ENCODE measurements around the gene GHR. TPM values are rescaled to one million over a fixed set of nuclear protein-coding genes. Genes with fewer than 3 reads are reported as not detected.

The GHR gene
- total RNA-seq, 1 experiment from 2014 or later, result 0.05 TPM

DNA sequence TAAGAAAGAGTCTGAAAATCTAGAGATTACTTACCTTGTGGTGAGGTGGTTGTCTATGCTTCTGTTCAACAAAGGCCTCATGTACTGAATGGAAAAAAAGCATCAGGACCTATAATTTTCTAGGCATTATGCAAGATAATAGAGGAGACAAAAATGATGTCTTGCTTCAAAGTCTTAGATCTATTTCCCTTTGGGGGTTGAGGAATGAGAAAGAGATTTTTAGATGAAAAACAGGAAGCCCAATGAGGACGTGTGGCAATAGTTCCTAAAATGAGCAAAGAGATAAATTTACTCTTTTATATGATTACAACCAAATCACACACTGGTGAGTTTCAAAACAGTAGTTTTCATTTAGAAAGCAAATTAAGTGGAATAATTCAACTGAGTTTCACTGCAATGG, 99.5 kb downstream of the GHR start:
- Histone ChIP-seq H3K9me3 (ENCODE audit: control insufficient read depth, insufficient read depth, low read depth, low read length) (no peaks in the 10 kb centered on the region), H3K27me3 (ENCODE audit: control insufficient read depth, insufficient read depth, low read length) (no peaks in the 10 kb centered on the region), H3K36me3 (ENCODE audit: control insufficient read depth, insufficient read depth, low read length) (no peaks in the 10 kb centered on the region), H3K27ac (ENCODE audit: low read length) (no peak overlapping the region), H3K4me1 (ENCODE audit: control insufficient read depth, insufficient read depth, low read length) (no peaks in the 10 kb centered on the region), H3K4me3 (ENCODE audit: low read depth in 2 of 2, low read length in 2 of 2) (no peak overlapping the region)
- no peak for TF ChIP-seq REST (IDR thresholded peaks at IDR 0.05; ENCODE audit: insufficient read depth in 1 of 2, low read depth in 2 of 2, low read length in 1 of 2)
- no peak for TF ChIP-seq TCF7L2 (IDR thresholded peaks at IDR 0.05; ENCODE audit: low read depth, low read length)
- TF ChIP-seq POLR2AphosphoS5 (IDR thresholded peaks at IDR 0.05; ENCODE audit: low read depth, low read length), result no peak
- no peak for TF ChIP-seq CTCF (IDR thresholded peaks at IDR 0.05)
- no peak for TF ChIP-seq SIN3A (IDR thresholded peaks at IDR 0.05; ENCODE audit: borderline replicate concordance, insufficient read depth, low read depth, low read length)
- in situ Hi-C loops (cut with HindIII; ENCODE audit: low pct_unique_long_range_greater_than_20kb, low sequenced_read_pairs), result no loop called here
- DNase-seq (ENCODE audit: low read depth, low spot score), result no peak
- no TSS peak for BruUV-seq (replicated peaks)
- ChIA-PET POLR2A (no interaction called here), CTCF (no interaction called here)
- no peak for ATAC-seq
- intact Hi-C loops (cut with micrococcal nuclease; ENCODE audit: unreplicated experiment), result no loop called here

- ChIA-PET CTCF (no interaction called here), POLR2A (no interaction called here)
- BruUV-seq (replicated peaks), result no TSS peak
- intact Hi-C loops (cut with micrococcal nuclease; ENCODE audit: unreplicated experiment), result no loop called here
- H3K4me1 ChIP-seq (ENCODE audit: control insufficient read depth, insufficient read depth, low read length), result no peaks in the 10 kb centered on the region
- ATAC-seq, result no peak
- TF ChIP-seq REST (IDR thresholded peaks at IDR 0.05; ENCODE audit: insufficient read depth in 1 of 2, low read depth in 2 of 2, low read length in 1 of 2) (no peak), POLR2AphosphoS5 (IDR thresholded peaks at IDR 0.05; ENCODE audit: low read depth, low read length) (no peak), CTCF (IDR thresholded peaks at IDR 0.05) (no peak), SIN3A (IDR thresholded peaks at IDR 0.05; ENCODE audit: borderline replicate concordance, insufficient read depth, low read depth, low read length) (no peak), TCF7L2 (IDR thresholded peaks at IDR 0.05; ENCODE audit: low read depth, low read length) (no peak)
- no peaks in the 10 kb centered on the region for H3K27me3 ChIP-seq (ENCODE audit: control insufficient read depth, insufficient read depth, low read length)
- no peak overlapping the region for H3K4me3 ChIP-seq (ENCODE audit: low read depth in 2 of 2, low read length in 2 of 2)
- H3K27ac ChIP-seq (ENCODE audit: low read length), result no peak overlapping the region
- no peaks in the 10 kb centered on the region for H3K9me3 ChIP-seq (ENCODE audit: control insufficient read depth, insufficient read depth, low read depth, low read length)
- in situ Hi-C loops (cut with HindIII; ENCODE audit: low pct_unique_long_range_greater_than_20kb, low sequenced_read_pairs), result no loop called here
- no peak for DNase-seq (ENCODE audit: low read depth, low spot score)
- no peaks in the 10 kb centered on the region for H3K36me3 ChIP-seq (ENCODE audit: control insufficient read depth, insufficient read depth, low read length)
Measured at GRCh38 chr5:42526179-42526578, 102.9 kb downstream of the GHR start.

All from Panc1 (cell line).